PC-9 (cell line): ENCODE data around the gene UNC119B. TPM values are rescaled to one million over a fixed set of nuclear protein-coding genes. Genes with fewer than 3 reads are reported as not detected.

Source experiments
- BruUV-seq: library from RNA; stranded (reverse); fragments of 400-500 nt; replicated peaks from 2 replicates; lab custom pipeline; 2021; lab: Mats Ljungman, UMichigan
- CTCF ChIA-PET: fragments of 300-600 bp; sonication (Branson Sonifier 250); formaldehyde crosslinking; loops from one replicate; lab custom pipeline; 2022; ENCODE audit warnings: antibody characterized with exemption; lab: Charles Lee
- POLR2A ChIA-PET: fragments of 300-600 bp; sonication (Branson Sonifier 250); formaldehyde crosslinking; loops from one replicate; lab custom pipeline; 2022; ENCODE audit warnings: antibody characterized with exemption; ENCODE audit not compliant: unreplicated experiment; lab: Charles Lee
- DNase-seq, 2 experiments: peaks; one replicate each; pipeline versions ENCODE4 v3.0.0 to v3.0.0-alpha.2; 2015 to 2022; ENCODE audit warnings: mixed read lengths in 1 of 2
- H2AFZ ChIP-seq: fragments of 200-600 bp; sonication (generic); 2 replicates; pipeline ENCODE4 v1.8.1; 2017; ENCODE audit warnings: antibody characterized with exemption
- H3F3A ChIP-seq: fragments of 200-600 bp; sonication (generic); 2 replicates; pipeline ENCODE4 v1.8.1; 2017; ENCODE audit warnings: antibody characterized with exemption, mild to moderate bottlenecking, low read depth; ENCODE audit not compliant: insufficient read depth
- H3K27ac ChIP-seq: fragments of 200-600 bp; sonication (generic); 2 replicates; pipeline ENCODE4 v1.6.1; 2016; ENCODE audit warnings: mixed run types
- H3K27me3 ChIP-seq: fragments of 200-600 bp; sonication (generic); 2 replicates; pipeline ENCODE4 v1.6.1; 2016; ENCODE audit warnings: low read depth, mixed run types; ENCODE audit not compliant: insufficient read depth
- H3K36me3 ChIP-seq: fragments of 200-600 bp; sonication (generic); 2 replicates; pipeline ENCODE4 v1.6.1; 2016; ENCODE audit warnings: low read depth, mixed run types
- H3K4me1 ChIP-seq: fragments of 200-600 bp; sonication (generic); replicated peaks from 2 replicates; pipeline ENCODE4 v1.6.1; 2016; ENCODE audit warnings: mixed run types; ENCODE audit not compliant: insufficient read depth
- H3K4me2 ChIP-seq: fragments of 200-600 bp; sonication (generic); 2 replicates; pipeline ENCODE4 v1.6.1; 2017; ENCODE audit warnings: mixed run types
- H3K4me3 ChIP-seq: fragments of 200-600 bp; sonication (generic); 2 replicates; pipeline ENCODE4 v1.6.1; 2016; ENCODE audit warnings: mixed run types
- H3K79me2 ChIP-seq: fragments of 200-600 bp; sonication (generic); 2 replicates; pipeline ENCODE4 v1.6.1; 2017; ENCODE audit warnings: low read depth, mixed run types
- H3K9me2 ChIP-seq: fragments of 200-600 bp; sonication (generic); 2 replicates; pipeline ENCODE4 v1.8.1; 2017; ENCODE audit warnings: mild to moderate bottlenecking; ENCODE audit not compliant: insufficient read depth
- H3K9me3 ChIP-seq: fragments of 200-600 bp; sonication (generic); 2 replicates; pipeline ENCODE4 v1.8.1; 2016; ENCODE audit warnings: low read depth; ENCODE audit not compliant: insufficient read depth
- H4K20me1 ChIP-seq: fragments of 200-600 bp; sonication (generic); 2 replicates; pipeline ENCODE4 v1.8.1; 2017; ENCODE audit not compliant: insufficient read depth
- EZH2 ChIP-seq: fragments of 200-600 bp; sonication (generic); IDR thresholded peaks from 2 replicates; pipeline ENCODE4 v1.8.0; 2017; ENCODE audit warnings: antibody characterized with exemption, low read depth
- intact Hi-C: fragments of 100-400 bp; cut with micrococcal nuclease; formaldehyde crosslinking; loops from one replicate; pipeline ENCODE4 v1.10.0; 2022; ENCODE audit not compliant: unreplicated experiment
- total RNA-seq: library from RNA; stranded (reverse); gene quantifications from 2 replicates; pipeline ENCODE4 v1.2.3, GENCODE V29; 2021
- TF ChIP-seq, protein P1 (sequence below): fragments of 200-600 bp; sonication (generic); conservative IDR thresholded peaks from 2 replicates; pipeline ENCODE4 v1.6.1; 2017; ENCODE audit warnings: mixed run types, antibody characterized with exemption, mild to moderate bottlenecking, moderate library complexity

The UNC119B gene
- total RNA-seq, 1 experiment from 2014 or later, result 25.9 TPM

- H3K27ac ChIP-seq, result no peak overlapping the region
- CTCF ChIA-PET, result no interaction called here
- POLR2A ChIA-PET, result no interaction called here
- DNase-seq, result no peak
- H3K9me2 ChIP-seq, result no peaks in the 10 kb centered on the region
- no peaks in the 10 kb centered on the region for H3K4me1 ChIP-seq
- H3K9me3 ChIP-seq, result no peaks in the 10 kb centered on the region
- no peaks in the 10 kb centered on the region for H4K20me1 ChIP-seq
- TF ChIP-seq EZH2, result no peak
- TF ChIP-seq, protein P1, sequence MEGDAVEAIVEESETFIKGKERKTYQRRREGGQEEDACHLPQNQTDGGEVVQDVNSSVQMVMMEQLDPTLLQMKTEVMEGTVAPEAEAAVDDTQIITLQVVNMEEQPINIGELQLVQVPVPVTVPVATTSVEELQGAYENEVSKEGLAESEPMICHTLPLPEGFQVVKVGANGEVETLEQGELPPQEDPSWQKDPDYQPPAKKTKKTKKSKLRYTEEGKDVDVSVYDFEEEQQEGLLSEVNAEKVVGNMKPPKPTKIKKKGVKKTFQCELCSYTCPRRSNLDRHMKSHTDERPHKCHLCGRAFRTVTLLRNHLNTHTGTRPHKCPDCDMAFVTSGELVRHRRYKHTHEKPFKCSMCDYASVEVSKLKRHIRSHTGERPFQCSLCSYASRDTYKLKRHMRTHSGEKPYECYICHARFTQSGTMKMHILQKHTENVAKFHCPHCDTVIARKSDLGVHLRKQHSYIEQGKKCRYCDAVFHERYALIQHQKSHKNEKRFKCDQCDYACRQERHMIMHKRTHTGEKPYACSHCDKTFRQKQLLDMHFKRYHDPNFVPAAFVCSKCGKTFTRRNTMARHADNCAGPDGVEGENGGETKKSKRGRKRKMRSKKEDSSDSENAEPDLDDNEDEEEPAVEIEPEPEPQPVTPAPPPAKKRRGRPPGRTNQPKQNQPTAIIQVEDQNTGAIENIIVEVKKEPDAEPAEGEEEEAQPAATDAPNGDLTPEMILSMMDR, result no peak
- intact Hi-C loops, result no loop called here
- no peak overlapping the region for H3K4me2 ChIP-seq
- H3K79me2 ChIP-seq, result no peaks in the 10 kb centered on the region
- no TSS peak for BruUV-seq
- no peaks in the 10 kb centered on the region for H3K27me3 ChIP-seq
- H2AFZ ChIP-seq, result no peak overlapping the region
- no peaks in the 10 kb centered on the region for H3F3A ChIP-seq
- H3K4me3 ChIP-seq, result no peak overlapping the region
- no peaks in the 10 kb centered on the region for H3K36me3 ChIP-seq
Observed at GRCh38 chr12:120754792-120755191, 44.5 kb downstream of the UNC119B start.

DNA sequence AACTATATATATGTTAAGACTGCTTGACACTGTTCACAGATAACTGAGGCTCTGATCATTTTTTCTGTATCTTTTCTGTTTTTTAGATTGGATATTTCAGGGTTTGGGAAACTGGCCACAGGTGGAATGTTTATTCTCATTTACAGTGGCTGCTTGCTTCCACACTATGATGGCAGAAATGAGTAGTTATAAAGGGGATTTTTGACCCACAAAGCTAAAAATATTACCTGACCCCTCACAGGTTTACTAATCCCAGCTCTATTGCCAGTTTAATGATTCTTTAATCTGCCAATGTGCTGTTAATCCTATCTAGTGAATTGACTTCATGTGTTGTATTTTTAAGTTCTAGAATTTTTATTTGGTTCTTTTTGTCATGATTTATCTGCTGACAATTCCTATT lies 45.0 kb downstream of the UNC119B start:
- Histone ChIP-seq H3K4me1 (no peaks in the 10 kb centered on the region), H3K79me2 (no peaks in the 10 kb centered on the region), H3K9me2 (no peaks in the 10 kb centered on the region), H4K20me1 (no peaks in the 10 kb centered on the region), H3K9me3 (no peaks in the 10 kb centered on the region), H3K27ac (no peak overlapping the region), H3K36me3 (no peaks in the 10 kb centered on the region), H3K4me3 (no peak overlapping the region), H3F3A (no peaks in the 10 kb centered on the region), H3K27me3 (no peaks in the 10 kb centered on the region), H2AFZ (no peak overlapping the region), H3K4me2 (no peak overlapping the region)
- BruUV-seq, result no TSS peak
- POLR2A ChIA-PET, result no interaction called here
- no peak for DNase-seq
- TF ChIP-seq EZH2, result no peak
- TF ChIP-seq, protein P1, result no peak
- CTCF ChIA-PET, result no interaction called here
- intact Hi-C loops, result no loop called here

GRCh38 chr12:120757226-120757742 lies 47.0 kb downstream of the UNC119B start:
- TF ChIP-seq, protein P1, result no peak
- TF ChIP-seq EZH2, result no peak
- no peaks in the 10 kb centered on the region for H3K4me1 ChIP-seq
- H3K9me3 ChIP-seq, result no peaks in the 10 kb centered on the region
- no peak for DNase-seq
- no peaks in the 10 kb centered on the region for H3K36me3 ChIP-seq
- H4K20me1 ChIP-seq, result no peaks in the 10 kb centered on the region
- BruUV-seq, result no TSS peak
- ChIA-PET POLR2A (no interaction called here), CTCF (interaction anchor here (0.6 kb wide), 1 partner anchor 107 kb away, joined by 5 read pairs; no protein-coding TSS in a partner anchor)
- intact Hi-C loops, result no loop called here
- no peaks in the 10 kb centered on the region for H3F3A ChIP-seq
- no peak overlapping the region for H3K4me2 ChIP-seq
- H3K9me2 ChIP-seq, result no peaks in the 10 kb centered on the region
- H3K79me2 ChIP-seq, result no peaks in the 10 kb centered on the region
- H3K27ac ChIP-seq, result no peak overlapping the region
- H3K4me3 ChIP-seq, result no peak overlapping the region
- no peak overlapping the region for H2AFZ ChIP-seq
- H3K27me3 ChIP-seq, result no peaks in the 10 kb centered on the region
